Measurements from ENCODE around the gene SULT4A1.

The SULT4A1 gene

DNA sequence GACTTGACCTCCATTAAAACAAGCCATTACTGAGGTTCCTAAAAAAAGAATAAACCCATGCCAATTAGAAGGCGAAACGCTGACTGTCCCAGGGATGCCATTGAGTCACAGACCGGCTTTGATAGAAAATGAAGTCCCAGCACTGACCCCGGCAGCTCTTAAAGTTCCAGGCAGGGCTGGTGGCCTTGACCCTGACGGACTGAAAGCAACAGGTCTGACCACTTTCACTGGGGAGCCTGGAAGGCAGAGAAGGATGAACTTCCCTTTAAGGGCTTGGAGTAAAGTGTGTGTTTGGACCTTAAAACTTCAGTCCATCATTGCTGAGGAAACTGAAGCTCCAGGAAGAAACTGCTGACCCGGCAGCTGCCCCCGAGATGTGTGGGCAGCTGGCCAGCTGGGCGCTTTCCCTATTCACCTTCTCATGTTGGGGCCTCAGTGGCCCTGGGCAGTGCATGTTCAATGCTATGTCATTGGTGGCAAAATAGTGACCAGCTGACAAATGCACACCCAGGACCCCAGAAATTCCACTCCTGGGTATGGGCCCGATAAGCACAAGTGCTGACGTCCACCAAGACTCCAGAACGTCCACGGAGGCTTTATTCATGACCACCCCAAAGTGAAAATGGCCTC, 31.3 kb downstream of the SULT4A1 start:
- no peak for DNase-seq (ENCODE audit: low spot score)
- in situ Hi-C loops (cut with MboI; ENCODE audit: low pct_unique_long_range_greater_than_20kb, low sequenced_read_pairs, unreplicated experiment) = no loop called here
- TF ChIP-seq, protein P1, sequence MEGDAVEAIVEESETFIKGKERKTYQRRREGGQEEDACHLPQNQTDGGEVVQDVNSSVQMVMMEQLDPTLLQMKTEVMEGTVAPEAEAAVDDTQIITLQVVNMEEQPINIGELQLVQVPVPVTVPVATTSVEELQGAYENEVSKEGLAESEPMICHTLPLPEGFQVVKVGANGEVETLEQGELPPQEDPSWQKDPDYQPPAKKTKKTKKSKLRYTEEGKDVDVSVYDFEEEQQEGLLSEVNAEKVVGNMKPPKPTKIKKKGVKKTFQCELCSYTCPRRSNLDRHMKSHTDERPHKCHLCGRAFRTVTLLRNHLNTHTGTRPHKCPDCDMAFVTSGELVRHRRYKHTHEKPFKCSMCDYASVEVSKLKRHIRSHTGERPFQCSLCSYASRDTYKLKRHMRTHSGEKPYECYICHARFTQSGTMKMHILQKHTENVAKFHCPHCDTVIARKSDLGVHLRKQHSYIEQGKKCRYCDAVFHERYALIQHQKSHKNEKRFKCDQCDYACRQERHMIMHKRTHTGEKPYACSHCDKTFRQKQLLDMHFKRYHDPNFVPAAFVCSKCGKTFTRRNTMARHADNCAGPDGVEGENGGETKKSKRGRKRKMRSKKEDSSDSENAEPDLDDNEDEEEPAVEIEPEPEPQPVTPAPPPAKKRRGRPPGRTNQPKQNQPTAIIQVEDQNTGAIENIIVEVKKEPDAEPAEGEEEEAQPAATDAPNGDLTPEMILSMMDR (IDR thresholded peaks at IDR 0.05; ENCODE audit: extremely low read depth, insufficient read depth, missing control alignments) = no peak

DNA sequence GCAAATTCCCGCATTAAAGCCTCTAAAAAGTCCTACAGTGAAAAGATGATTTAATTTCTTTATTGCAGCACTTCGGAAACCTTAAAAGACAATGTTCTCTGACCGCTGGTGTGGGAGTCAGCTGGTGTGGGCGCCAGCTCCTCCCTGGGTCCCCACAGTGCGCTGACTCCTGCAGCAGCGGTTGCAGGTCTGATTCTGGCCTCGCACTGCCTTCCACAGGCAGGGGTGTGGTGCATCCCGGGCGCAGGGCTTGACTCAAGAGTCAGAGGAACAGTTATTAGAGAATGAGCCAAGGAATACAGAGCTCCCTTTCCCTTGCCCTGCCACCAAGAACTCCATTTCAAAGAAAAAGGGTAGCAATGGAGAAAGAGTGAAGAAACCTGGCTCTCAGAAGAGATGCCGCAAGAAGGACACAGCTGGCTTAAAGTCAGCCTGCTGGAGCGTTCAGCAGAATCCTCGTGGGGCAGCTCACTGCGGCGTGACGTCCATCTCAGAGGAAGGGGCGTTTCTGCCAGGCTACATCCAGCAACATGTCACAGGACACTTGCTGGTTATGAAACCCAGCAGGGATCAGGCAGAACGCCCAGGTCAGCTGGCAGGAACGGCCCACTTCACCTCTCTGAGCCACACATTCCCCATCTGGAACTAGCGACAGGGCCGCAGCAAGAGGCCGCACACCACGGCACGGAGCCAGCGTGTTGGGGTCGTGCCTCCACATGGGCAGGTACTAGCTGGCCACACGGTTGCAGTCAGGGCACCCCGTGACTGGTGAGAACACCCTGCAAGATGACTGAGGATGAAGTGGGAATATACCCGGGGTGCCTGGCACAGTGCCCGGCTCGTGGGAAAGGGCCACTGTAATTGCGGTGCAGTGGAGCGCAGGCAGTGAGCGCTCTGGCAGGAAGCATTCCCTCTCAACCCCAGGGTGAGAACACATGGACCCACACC, 32.1 kb downstream of the SULT4A1 start:
- TF ChIP-seq, protein P1 (IDR thresholded peaks at IDR 0.05; ENCODE audit: extremely low read depth, insufficient read depth, missing control alignments) = no peak
- DNase-seq (ENCODE audit: low spot score) = no peak
- in situ Hi-C loops (cut with MboI; ENCODE audit: low pct_unique_long_range_greater_than_20kb, low sequenced_read_pairs, unreplicated experiment) = no loop called here

DNA sequence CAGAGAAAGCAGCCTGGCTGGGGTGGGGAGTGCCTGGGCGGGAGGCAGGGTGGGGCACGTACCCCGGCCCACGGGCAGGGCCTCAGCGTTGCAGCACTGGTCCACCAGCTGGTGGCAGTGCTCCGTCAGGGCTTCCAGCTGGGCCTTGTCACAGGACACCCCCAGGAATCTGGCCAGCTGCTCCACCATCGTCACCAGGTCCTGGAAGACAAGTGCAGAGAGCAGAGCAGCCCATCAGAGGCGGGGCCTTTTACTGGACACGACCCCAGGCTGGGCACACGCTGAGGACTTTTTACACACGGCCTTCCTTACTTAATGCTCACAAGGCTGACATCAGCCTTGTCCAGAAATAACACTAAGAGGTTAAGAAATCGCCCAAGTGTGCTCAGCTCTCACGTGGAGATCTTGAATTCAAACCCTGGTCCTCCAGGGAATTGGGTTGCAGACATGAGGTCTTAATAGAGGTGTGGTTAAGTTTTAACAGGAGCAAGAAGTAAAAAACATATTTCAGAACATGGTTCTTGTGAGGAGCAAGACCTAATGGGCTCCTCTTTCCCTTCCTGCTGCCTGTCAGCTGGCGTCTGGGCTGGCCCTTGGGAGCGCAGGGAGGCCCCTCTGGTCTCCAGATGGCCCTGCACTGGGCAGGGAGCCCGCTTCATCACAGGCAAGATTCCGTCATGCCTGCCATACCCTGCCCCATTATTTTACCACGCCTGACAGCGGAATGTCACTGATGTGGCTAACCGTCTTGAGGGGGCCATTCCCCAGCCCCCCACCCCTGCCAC, 33.1 kb downstream of the SULT4A1 start:
- TF ChIP-seq, protein P1 (IDR thresholded peaks at IDR 0.05; ENCODE audit: extremely low read depth, insufficient read depth, missing control alignments) = no peak
- no peak for DNase-seq (ENCODE audit: low spot score)
- in situ Hi-C loops (cut with MboI; ENCODE audit: low pct_unique_long_range_greater_than_20kb, low sequenced_read_pairs, unreplicated experiment) = no loop called here

DNA sequence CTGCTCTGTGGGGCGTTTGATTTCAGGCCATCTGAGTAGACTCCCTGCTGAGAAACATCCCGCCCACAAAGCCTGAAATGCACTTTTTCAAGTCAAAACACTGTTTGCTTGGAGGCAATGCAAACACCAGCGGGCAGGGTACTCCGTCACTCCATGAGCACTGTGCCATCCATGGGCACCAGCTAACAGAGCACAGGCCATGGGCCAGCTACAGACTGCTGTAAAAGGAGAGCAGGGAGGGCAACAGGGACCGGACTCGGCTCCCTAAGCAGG, 33.7 kb downstream of the SULT4A1 start:
- in situ Hi-C loops (cut with MboI; ENCODE audit: low pct_unique_long_range_greater_than_20kb, low sequenced_read_pairs, unreplicated experiment) = no loop called here
- TF ChIP-seq, protein P1 (IDR thresholded peaks at IDR 0.05; ENCODE audit: extremely low read depth, insufficient read depth, missing control alignments) = no peak
- no peak for DNase-seq (ENCODE audit: low spot score)

DNA sequence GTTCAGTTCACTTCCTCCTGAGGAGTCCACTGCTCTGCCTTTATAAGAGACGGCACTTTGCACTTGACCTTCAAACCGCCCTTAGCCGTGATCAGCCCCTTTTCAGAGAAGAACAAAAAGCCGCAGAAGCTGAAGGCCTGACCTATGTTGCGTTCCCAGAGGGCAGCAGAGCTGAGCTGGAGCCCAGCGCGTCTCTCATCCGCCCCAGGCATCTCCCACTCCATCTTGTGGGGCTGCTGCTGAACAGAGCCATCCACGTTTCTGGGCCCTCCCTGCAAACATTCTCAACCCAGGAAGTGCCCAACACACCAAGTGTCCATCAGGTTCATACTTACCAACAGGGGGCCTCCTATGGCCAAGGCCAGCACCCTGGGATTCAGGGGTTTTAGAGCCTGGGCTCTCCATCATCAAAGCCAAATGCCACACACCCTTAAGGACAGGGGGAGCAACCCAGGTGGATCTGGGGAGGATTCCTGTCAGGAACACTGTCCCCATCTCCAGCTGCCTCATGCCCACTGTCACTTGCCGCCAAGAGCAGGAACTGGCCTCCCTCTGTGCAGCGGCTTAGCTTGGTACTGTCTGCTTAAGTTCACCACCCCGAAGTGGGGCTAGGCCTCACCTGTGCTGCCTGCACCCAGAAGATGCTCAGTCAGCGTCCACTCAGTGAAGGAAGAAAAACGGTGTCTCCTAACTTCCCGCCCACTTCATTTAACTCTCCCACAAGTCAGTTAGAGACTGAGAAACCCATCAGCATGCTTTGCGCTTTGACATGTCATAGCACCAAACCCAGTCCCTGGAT, 34.2 kb downstream of the SULT4A1 start:
- DNase-seq (ENCODE audit: low spot score) = no peak
- in situ Hi-C loops (cut with MboI; ENCODE audit: low pct_unique_long_range_greater_than_20kb, low sequenced_read_pairs, unreplicated experiment) = no loop called here
- TF ChIP-seq, protein P1 (IDR thresholded peaks at IDR 0.05; ENCODE audit: extremely low read depth, insufficient read depth, missing control alignments) = no peak

Measured in GM13977 (cell line).